Endothelial cell of umbilical vein (primary cell): ENCODE results near the gene CCL16. TPM values are rescaled to one million over a fixed set of nuclear protein-coding genes. Genes with fewer than 3 reads are reported as not detected.

ENCODE experiments used
- BruUV-seq: library from RNA; stranded (reverse); fragments of 400-500 nt; replicated peaks from 2 replicates; lab custom pipeline; 2021; lab: Mats Ljungman, UMichigan
- CTCF ChIA-PET: fragments of 300-600, 350-600 bp; sonication (Branson Sonifier 250); formaldehyde crosslinking; loops from one replicate; lab custom pipeline; 2021; ENCODE audit warnings: antibody characterized with exemption, inconsistent platforms; lab: Charles Lee
- POLR2A ChIA-PET: fragments of 300-600, 350-600 bp; sonication (Branson Sonifier 250); formaldehyde crosslinking; loops from one replicate; lab custom pipeline; 2021; ENCODE audit warnings: antibody characterized with exemption, inconsistent platforms; lab: Charles Lee
- DNase-seq: peaks from one replicate; pipeline ENCODE4 v3.0.0-alpha.2; 2011; ENCODE audit warnings: low read depth, low spot score
- FAIRE-seq: peaks from 2 replicates; lab custom pipeline; 2011; peaks lifted over from hg19 to GRCh38; lab: Jason Lieb, UNC
- H2AFZ ChIP-seq: 2 replicates; pipeline ENCODE4 v1.6.0; 2012; ENCODE audit warnings: low read depth, low read length, control low read depth, inconsistent platforms
- H3K27ac ChIP-seq: 2 replicates; pipeline ENCODE4 v1.5.1; 2011; ENCODE audit warnings: low read depth, mild to moderate bottlenecking, control low read depth, low read length, moderate library complexity; ENCODE audit not compliant: insufficient read depth
- H3K27me3 ChIP-seq, 2 experiments: 2 replicates each; pipeline versions ENCODE4 v1.6.0 to v1.6.1; 2011; ENCODE audit warnings: low read length in 2 of 2, mixed read lengths in 1 of 2; ENCODE audit not compliant: control insufficient read depth in 2 of 2, insufficient read depth in 2 of 2
- H3K36me3 ChIP-seq, 2 experiments: 2 replicates in 1 of 2; 3 replicates in 1 of 2; pipeline ENCODE4 v1.5.1; 2011; ENCODE audit warnings: low read length in 2 of 2, mild to moderate bottlenecking in 1 of 2, moderate library complexity in 1 of 2; ENCODE audit not compliant: control insufficient read depth in 2 of 2, insufficient read depth in 2 of 2; ENCODE audit errors: extremely low read depth in 1 of 2
- H3K4me1 ChIP-seq: 3 replicates; pipeline ENCODE4 v1.5.1; 2011; ENCODE audit warnings: mild to moderate bottlenecking, low read length; ENCODE audit not compliant: control insufficient read depth, insufficient read depth; ENCODE audit errors: extremely low read depth
- H3K4me2 ChIP-seq: 2 replicates; pipeline ENCODE4 v1.6.1; 2011; ENCODE audit warnings: low read length, control low read depth, mixed read lengths; ENCODE audit not compliant: insufficient read depth
- H3K4me3 ChIP-seq, 3 experiments: fragments of 200-600 bp in 1 of 3; sonication (generic), shearing (Covaris generic) in 1 of 3; replicated peaks in 1 of 3; 2 replicates each; pipeline ENCODE4 v1.5.1; 2011 to 2016; ENCODE audit warnings: control low read depth in 3 of 3, low read length in 3 of 3, mild to moderate bottlenecking in 2 of 3, inconsistent platforms in 1 of 3, low read depth in 1 of 3, moderate library complexity in 1 of 3; ENCODE audit not compliant: insufficient read depth in 1 of 3
- H3K79me2 ChIP-seq: 2 replicates; pipeline ENCODE4 v1.6.0; 2012; ENCODE audit warnings: low read length, inconsistent platforms; ENCODE audit not compliant: control insufficient read depth, insufficient read depth
- H3K9ac ChIP-seq: replicated peaks from 2 replicates; pipeline ENCODE3; 2011; ENCODE audit warnings: low read length, control low read depth; ENCODE audit not compliant: insufficient read depth; ENCODE audit errors: extremely low read depth
- H3K9me1 ChIP-seq: replicated peaks from 3 replicates; pipeline ENCODE4 v1.6.0; 2011; ENCODE audit warnings: mild to moderate bottlenecking, low read length; ENCODE audit not compliant: control insufficient read depth, insufficient read depth; ENCODE audit errors: extremely low read depth
- H3K9me3 ChIP-seq: replicated peaks from 2 replicates; pipeline ENCODE4 v1.5.1; 2012; ENCODE audit warnings: low read length, inconsistent platforms; ENCODE audit not compliant: control insufficient read depth, insufficient read depth
- H4K20me1 ChIP-seq: replicated peaks from 2 replicates; pipeline ENCODE3; 2011; ENCODE audit warnings: mild to moderate bottlenecking, low read length; ENCODE audit not compliant: control insufficient read depth, insufficient read depth; ENCODE audit errors: extremely low read depth
- GATA2 ChIP-seq: IDR thresholded peaks from 2 replicates; pipeline ENCODE4 v1.7.0; 2011; ENCODE audit warnings: low read depth, mild to moderate bottlenecking, moderate library complexity, mixed read lengths, low read length; ENCODE audit not compliant: insufficient read length, insufficient read depth
- dilution Hi-C: fragments of 300-500 bp; cut with MboI; formaldehyde crosslinking; loops from one replicate; pipeline ENCODE4 v1.15.0; 2019; ENCODE audit warnings: low sequenced_read_pairs; ENCODE audit not compliant: extremely low pct_ligation_motif_present
- intact Hi-C: fragments of 100-400 bp; cut with micrococcal nuclease; formaldehyde crosslinking; loops from one replicate; pipeline ENCODE4 v1.10.0; 2022
- polyA plus RNA-seq, 4 experiments: library from polyadenylated mRNA; depleted of rRNA in 3 of 4; stranded (reverse) in 3 of 4; unstranded in 1 of 4; fragments of >200 nt; gene quantifications; 2 replicates each; pipeline versions ENCODE4 v1.2.1 to v1.2.3, GENCODE V29; 2011 to 2012; ENCODE audit warnings: missing spikeins in 1 of 4
- total RNA-seq: library from RNA; stranded (reverse); gene quantifications from 2 replicates; pipeline ENCODE4 v1.2.3, GENCODE V29; 2021
- TF ChIP-seq, protein P1 (sequence below), 2 donors: IDR thresholded peaks; 1 replicate in 1 of 2; 2 replicates in 1 of 2; pipeline ENCODE4 v1.5.1; 2011; ENCODE audit warnings: low read length in 2 of 2, mild to moderate bottlenecking in 2 of 2, moderate library complexity in 2 of 2, control low read depth in 1 of 2, inconsistent platforms in 1 of 2, low read depth in 1 of 2; ENCODE audit not compliant: insufficient read depth in 1 of 2; ENCODE audit errors: extremely low read depth in 1 of 2

Gene CCL16
- total and polyA plus RNA-seq, 2 donors (not counting 3 experiments of a cell fraction or from before 2014, with no cell fraction given): 0.18 to 0.51 TPM

DNA sequence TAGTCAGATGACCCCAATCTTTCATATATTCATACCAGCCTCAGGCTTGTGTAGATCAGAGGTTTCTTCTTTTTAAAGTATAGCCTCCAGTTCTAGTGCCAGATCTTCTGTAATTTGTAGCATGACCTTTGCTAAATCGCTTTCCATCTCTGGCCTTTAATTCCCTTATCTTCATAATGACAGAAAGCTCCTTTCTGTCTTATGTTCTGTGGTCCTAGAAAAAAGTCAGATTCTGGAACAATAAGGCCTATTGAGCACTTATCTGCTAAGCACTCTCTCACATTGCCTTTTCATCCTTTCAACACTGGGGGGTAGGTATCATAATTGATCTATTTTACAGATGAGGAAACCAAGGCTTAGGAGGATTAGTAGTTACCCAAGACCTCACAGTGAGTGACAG, 9.2 kb downstream of the CCL16 start:
- H3K4me3 ChIP-seq: no peak overlapping the region
- no peak overlapping the region for H2AFZ ChIP-seq
- no peak overlapping the region for H3K9ac ChIP-seq
- no peaks in the 10 kb centered on the region for H3K79me2 ChIP-seq
- POLR2A ChIA-PET: no interaction called here
- no peaks in the 10 kb centered on the region for H4K20me1 ChIP-seq
- peaks cover 36% of the 10 kb centered on the region for H3K4me1 ChIP-seq
- intact Hi-C loops (no loop called here), dilution Hi-C loops (no loop called here)
- no peak overlapping the region for H3K4me2 ChIP-seq
- no TSS peak for BruUV-seq
- CTCF ChIA-PET: interaction anchor here (1.2 to 13.0 kb wide), 5 partner anchors 33 to 511 kb away, joined by 4 to 467 read pairs (median 125); no protein-coding TSS in a partner anchor
- no peak overlapping the region for H3K27ac ChIP-seq
- H3K9me1 ChIP-seq: no peaks in the 10 kb centered on the region
- FAIRE-seq: no peak
- H3K9me3 ChIP-seq: no peaks in the 10 kb centered on the region
- H3K27me3 ChIP-seq: no peaks in the 10 kb centered on the region
- TF ChIP-seq GATA2: no peak
- no peak for DNase-seq
- no peaks in the 10 kb centered on the region for H3K36me3 ChIP-seq

DNA sequence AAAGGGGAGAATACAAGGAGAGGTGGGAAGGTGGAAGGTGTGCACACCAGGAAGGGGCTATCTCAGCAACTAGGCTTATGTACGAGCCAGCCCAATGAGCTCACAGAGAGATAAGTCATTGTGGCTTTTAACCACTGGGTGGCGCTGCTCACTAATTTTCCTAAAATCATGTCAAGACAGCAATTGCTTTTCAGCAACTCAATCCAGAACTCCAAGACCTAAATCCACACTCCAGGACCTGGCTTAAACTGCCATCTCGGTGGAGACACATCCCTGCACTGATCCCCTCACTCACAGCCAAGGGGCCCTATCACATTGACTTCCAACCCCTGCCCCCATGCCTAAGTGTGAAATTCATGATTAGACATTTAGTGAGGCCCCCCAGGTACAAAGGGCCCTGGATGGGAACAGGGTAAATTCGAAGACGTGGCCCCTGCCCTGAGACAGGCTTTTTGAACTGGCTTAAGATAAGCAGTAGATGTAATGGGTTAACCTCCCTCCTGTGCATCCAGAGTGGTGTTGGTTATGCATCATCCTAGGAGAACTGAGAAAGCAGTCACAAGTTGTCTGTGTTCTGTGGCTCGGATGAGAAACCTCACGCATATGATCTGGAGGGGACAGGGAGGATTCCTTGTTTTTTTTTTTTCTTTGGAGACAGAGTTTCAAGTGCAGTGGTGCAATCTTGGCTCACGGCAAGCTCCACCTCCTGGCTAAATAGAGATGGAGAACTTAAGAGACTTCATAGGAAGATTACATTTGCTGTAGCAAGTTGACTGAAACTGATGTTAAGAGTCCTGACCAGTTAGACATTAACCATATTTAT, 11.5 kb downstream of the CCL16 start:
- H3K27me3 ChIP-seq: no peaks in the 10 kb centered on the region
- no peaks in the 10 kb centered on the region for H3K79me2 ChIP-seq
- H3K9ac ChIP-seq: no peak overlapping the region
- no peak overlapping the region for H3K4me2 ChIP-seq
- dilution Hi-C loops (no loop called here), intact Hi-C loops (loop anchor here (1.0 kb wide), 4 partner anchors 40 to 180 kb away; no protein-coding TSS in a partner anchor)
- no peak for FAIRE-seq
- H3K36me3 ChIP-seq: no peaks in the 10 kb centered on the region
- no peaks in the 10 kb centered on the region for H3K9me1 ChIP-seq
- no peaks in the 10 kb centered on the region for H4K20me1 ChIP-seq
- H3K4me3 ChIP-seq: no peak overlapping the region
- ChIA-PET POLR2A (interaction anchor here (0.6 kb wide), 1 partner anchor 103 kb away, joined by 3 read pairs; no protein-coding TSS in a partner anchor), CTCF (interaction anchor here (0.6 to 13.0 kb wide), 48 partner anchors 9 to 1227 kb away, joined by 3 to 467 read pairs (median 5); partner anchors contain the start of genes CCL14, CCL15, CCL16 and CCL23)
- H3K4me1 ChIP-seq: peaks cover 32% of the 10 kb centered on the region
- H3K27ac ChIP-seq: no peak overlapping the region
- peak overlapping the region; percentile 33 for H2AFZ ChIP-seq
- no peak for TF ChIP-seq GATA2
- TF ChIP-seq, protein P1, sequence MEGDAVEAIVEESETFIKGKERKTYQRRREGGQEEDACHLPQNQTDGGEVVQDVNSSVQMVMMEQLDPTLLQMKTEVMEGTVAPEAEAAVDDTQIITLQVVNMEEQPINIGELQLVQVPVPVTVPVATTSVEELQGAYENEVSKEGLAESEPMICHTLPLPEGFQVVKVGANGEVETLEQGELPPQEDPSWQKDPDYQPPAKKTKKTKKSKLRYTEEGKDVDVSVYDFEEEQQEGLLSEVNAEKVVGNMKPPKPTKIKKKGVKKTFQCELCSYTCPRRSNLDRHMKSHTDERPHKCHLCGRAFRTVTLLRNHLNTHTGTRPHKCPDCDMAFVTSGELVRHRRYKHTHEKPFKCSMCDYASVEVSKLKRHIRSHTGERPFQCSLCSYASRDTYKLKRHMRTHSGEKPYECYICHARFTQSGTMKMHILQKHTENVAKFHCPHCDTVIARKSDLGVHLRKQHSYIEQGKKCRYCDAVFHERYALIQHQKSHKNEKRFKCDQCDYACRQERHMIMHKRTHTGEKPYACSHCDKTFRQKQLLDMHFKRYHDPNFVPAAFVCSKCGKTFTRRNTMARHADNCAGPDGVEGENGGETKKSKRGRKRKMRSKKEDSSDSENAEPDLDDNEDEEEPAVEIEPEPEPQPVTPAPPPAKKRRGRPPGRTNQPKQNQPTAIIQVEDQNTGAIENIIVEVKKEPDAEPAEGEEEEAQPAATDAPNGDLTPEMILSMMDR (IDR thresholded peaks at IDR 0.05; ENCODE audit: extremely low read depth in 1 of 2, insufficient read depth in 1 of 2, low read depth in 1 of 2, low read length in 2 of 2): peak; percentile 69 to 76
- no peaks in the 10 kb centered on the region for H3K9me3 ChIP-seq
- BruUV-seq: no TSS peak
- peak; percentile 85 for DNase-seq
